HUES48 (cell line): ENCODE data around the gene OSBPL5.

Source experiments
- H3K27ac ChIP-seq: one replicate; pipeline ENCODE4 v1.7.0; 2013; ENCODE audit warnings: low read depth, low read length, inconsistent platforms
- H3K27me3 ChIP-seq: 2 replicates; pipeline ENCODE4 v1.6.1; 2013; ENCODE audit warnings: mild to moderate bottlenecking, low read length; ENCODE audit not compliant: control insufficient read depth, insufficient read depth
- H3K36me3 ChIP-seq: 2 replicates; pipeline ENCODE4 v1.6.1; 2013; ENCODE audit warnings: low read length; ENCODE audit not compliant: control insufficient read depth, insufficient read depth
- H3K4me1 ChIP-seq: 2 replicates; pipeline ENCODE4 v1.6.1; 2013; ENCODE audit warnings: mild to moderate bottlenecking, low read length; ENCODE audit not compliant: control insufficient read depth, insufficient read depth
- H3K4me3 ChIP-seq: 2 replicates; pipeline ENCODE4 v1.5.1; 2013; ENCODE audit warnings: mild to moderate bottlenecking, low read depth, low read length
- H3K9ac ChIP-seq: 2 replicates; pipeline ENCODE4 v1.6.1; 2013; ENCODE audit warnings: mild to moderate bottlenecking, low read depth, low read length, moderate library complexity
- H3K9me3 ChIP-seq: 2 replicates; pipeline ENCODE4 v1.6.1; 2013; ENCODE audit warnings: low read length; ENCODE audit not compliant: control insufficient read depth, insufficient read depth

The OSBPL5 gene

GRCh38 chr11:3099178-3099577 lies 65.9 kb downstream of the OSBPL5 start:
- no peak overlapping the region for H3K4me3 ChIP-seq
- H3K27me3 ChIP-seq, result no peaks in the 10 kb centered on the region
- H3K4me1 ChIP-seq, result 0 out of 2 replicates have a peak, but pooled peaks cover 3% of the 10 kb centered on the region
- H3K27ac ChIP-seq, result no peak overlapping the region
- no peak overlapping the region for H3K9ac ChIP-seq
- no peaks in the 10 kb centered on the region for H3K36me3 ChIP-seq
- H3K9me3 ChIP-seq, result no peaks in the 10 kb centered on the region

DNA sequence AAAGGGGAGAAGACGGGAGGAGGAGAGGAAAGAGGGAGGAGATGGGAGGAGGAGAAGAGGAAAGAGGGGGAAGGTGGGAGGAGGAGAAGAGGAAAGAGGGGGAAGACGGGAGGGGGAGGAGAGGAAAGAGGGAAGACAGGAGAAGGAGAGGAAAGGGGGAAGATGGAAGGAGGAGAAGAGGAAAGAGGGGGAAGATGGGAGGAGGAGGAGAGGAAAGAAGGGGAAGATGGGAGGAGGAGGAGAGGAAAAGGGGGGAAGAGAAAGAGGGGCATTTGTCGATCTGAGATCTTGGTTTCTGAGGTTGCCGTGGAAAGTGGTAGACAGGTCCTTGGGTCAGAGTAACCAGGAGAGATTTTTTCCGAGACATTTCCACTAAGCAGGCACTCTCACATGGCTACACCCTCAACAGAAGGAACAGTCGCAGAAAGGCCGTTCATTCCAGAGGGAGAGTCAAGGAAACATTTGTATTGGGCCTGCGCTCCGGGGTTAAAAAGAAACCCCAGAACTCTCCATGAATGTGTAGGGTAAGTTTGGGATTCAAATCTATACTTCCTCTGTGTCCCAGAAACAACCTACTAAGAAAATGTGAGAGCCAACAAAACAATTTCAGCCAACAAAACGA lies 68.1 kb downstream of the OSBPL5 start:
- Histone ChIP-seq H3K4me3 (no peak overlapping the region), H3K9ac (no peak overlapping the region), H3K27me3 (no peaks in the 10 kb centered on the region), H3K27ac (no peak overlapping the region), H3K4me1 (peaks cover 6% of the 10 kb centered on the region; the same call in 1 of the 2 replicates), H3K9me3 (no peaks in the 10 kb centered on the region), H3K36me3 (no peaks in the 10 kb centered on the region)

DNA sequence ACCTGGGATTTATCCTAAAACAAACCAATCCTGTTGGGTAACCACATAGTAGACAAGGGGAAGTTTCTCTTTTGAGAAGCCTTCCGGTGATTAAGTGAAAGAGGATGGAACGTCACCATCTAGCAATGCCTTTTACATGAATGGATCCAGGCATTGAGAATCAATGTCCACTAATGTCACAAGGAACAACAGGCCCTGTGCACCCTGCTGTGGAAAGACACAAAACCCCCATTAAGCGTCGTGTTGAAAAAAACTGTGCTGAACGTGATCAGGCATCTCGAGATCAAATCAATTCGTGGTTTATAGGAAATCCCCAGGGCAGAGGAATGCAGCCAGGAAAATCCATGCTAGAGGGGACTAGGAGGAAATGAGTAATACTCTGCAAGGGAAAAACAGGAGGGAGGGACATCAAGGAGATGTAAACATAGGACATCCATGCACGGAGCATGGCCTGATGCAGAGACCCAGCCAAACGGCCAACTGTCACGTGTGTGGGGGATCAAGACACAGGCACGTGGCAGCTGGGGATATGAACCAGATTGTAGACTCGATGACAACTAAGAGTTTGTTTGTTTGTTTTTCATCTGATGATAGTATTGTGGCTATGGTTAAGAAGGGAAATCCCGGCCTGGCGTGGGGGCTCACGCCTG lies 69.3 kb downstream of the OSBPL5 start:
- Histone ChIP-seq H3K9ac (no peak overlapping the region), H3K4me3 (no peak overlapping the region), H3K4me1 (peaks cover 7% of the 10 kb centered on the region; the same call in 1 of the 2 replicates), H3K27ac (peak overlapping the region; percentile 54), H3K27me3 (no peaks in the 10 kb centered on the region), H3K9me3 (no peaks in the 10 kb centered on the region), H3K36me3 (no peaks in the 10 kb centered on the region)

- Histone ChIP-seq H3K27ac (no peak overlapping the region), H3K9me3 (no peaks in the 10 kb centered on the region), H3K4me3 (no peak overlapping the region), H3K36me3 (no peaks in the 10 kb centered on the region), H3K27me3 (no peaks in the 10 kb centered on the region), H3K4me1 (peaks cover 7% of the 10 kb centered on the region; the same call in 1 of the 2 replicates), H3K9ac (no peak overlapping the region)
Measured at GRCh38 chr11:3094223-3094824, 70.8 kb downstream of the OSBPL5 start.

GRCh38 chr11:3093281-3094191 lies 71.6 kb downstream of the OSBPL5 start:
- no peaks in the 10 kb centered on the region for H3K27me3 ChIP-seq
- no peak overlapping the region for H3K4me3 ChIP-seq
- H3K9me3 ChIP-seq, result no peaks in the 10 kb centered on the region
- no peak overlapping the region for H3K9ac ChIP-seq
- H3K36me3 ChIP-seq, result no peaks in the 10 kb centered on the region
- H3K27ac ChIP-seq, result no peak overlapping the region
- H3K4me1 ChIP-seq, result peaks cover 7% of the 10 kb centered on the region; the same call in 1 of the 2 replicates

DNA sequence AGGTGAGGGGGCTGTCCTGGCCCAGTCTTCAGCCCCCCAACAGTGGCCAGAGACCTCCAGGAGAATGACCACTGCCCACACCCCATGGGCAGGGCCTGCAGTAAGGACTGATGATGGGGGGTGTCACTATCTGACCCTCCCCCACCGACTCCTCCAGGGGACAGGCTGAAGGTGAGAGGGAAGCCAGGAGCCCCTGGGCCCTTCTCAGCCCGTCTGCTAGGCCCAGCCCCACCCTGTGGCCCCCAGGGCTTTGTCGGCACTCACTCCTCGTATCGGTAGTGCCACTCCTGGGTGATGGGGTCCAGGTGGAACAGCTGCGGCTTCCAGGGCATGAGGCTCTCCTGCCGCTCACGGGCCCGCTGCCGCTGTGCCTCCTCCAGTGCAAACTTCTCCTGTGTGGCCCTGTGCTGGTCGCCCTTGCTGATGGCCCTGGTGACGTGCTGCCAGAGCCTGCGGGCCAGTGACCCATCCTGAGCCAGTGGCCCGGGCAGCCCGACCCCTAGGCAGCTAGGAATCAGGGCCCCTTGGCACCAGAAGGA lies 72.4 kb downstream of the OSBPL5 start:
- Histone ChIP-seq H3K27ac (no peak overlapping the region), H3K27me3 (no peaks in the 10 kb centered on the region), H3K9me3 (no peaks in the 10 kb centered on the region), H3K4me3 (no peak overlapping the region), H3K4me1 (peaks cover 7% of the 10 kb centered on the region; the same call in 1 of the 2 replicates), H3K36me3 (no peaks in the 10 kb centered on the region), H3K9ac (no peak overlapping the region)

GRCh38 chr11:3091846-3092602 lies 73.1 kb downstream of the OSBPL5 start:
- Histone ChIP-seq H3K27ac (no peak overlapping the region), H3K27me3 (no peaks in the 10 kb centered on the region), H3K9me3 (no peaks in the 10 kb centered on the region), H3K9ac (no peak overlapping the region), H3K4me3 (no peak overlapping the region), H3K36me3 (no peaks in the 10 kb centered on the region), H3K4me1 (peaks cover 7% of the 10 kb centered on the region; the same call in 1 of the 2 replicates)

DNA sequence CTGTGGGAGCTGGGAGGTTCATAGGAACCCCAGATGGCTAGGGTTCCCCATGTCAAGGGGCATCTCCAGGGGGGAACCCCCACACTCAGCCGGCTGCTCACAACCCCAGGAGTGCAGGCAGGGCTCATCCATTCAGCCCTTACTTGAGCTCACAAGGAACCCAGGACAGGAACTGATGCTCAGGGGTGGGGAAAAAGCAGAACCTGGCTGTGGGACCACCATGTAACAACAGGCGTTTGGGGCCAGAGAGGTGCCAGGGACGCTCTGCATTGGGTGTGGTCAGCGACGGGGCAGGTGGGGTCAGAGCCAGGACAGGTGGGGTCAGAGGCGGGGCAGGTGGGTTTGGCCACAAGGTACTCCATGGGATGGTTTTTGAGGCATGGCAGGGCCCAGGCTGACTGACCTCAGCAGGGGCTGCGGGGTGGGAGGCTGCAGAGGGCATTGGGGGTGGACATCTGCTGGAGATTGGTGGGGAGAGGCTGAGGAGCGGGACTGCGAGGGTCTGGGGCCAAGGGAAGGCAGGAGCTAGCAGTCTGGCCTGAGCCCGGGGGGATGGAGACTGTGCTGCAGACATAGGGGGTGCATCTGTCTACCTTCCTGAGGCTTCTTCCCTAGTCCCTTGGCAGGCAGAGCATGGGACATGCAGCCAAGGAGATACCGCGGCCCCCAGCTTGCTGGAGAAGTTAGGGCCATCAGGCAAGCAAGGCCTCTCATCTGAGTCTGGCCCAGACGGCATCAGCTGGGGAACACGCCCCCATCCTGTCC lies 73.8 kb downstream of the OSBPL5 start:
- no peak overlapping the region for H3K27ac ChIP-seq
- no peaks in the 10 kb centered on the region for H3K27me3 ChIP-seq
- no peak overlapping the region for H3K4me3 ChIP-seq
- H3K36me3 ChIP-seq, result no peaks in the 10 kb centered on the region
- H3K4me1 ChIP-seq, result peaks cover 7% of the 10 kb centered on the region; the same call in 1 of the 2 replicates
- no peaks in the 10 kb centered on the region for H3K9me3 ChIP-seq
- no peak overlapping the region for H3K9ac ChIP-seq

DNA sequence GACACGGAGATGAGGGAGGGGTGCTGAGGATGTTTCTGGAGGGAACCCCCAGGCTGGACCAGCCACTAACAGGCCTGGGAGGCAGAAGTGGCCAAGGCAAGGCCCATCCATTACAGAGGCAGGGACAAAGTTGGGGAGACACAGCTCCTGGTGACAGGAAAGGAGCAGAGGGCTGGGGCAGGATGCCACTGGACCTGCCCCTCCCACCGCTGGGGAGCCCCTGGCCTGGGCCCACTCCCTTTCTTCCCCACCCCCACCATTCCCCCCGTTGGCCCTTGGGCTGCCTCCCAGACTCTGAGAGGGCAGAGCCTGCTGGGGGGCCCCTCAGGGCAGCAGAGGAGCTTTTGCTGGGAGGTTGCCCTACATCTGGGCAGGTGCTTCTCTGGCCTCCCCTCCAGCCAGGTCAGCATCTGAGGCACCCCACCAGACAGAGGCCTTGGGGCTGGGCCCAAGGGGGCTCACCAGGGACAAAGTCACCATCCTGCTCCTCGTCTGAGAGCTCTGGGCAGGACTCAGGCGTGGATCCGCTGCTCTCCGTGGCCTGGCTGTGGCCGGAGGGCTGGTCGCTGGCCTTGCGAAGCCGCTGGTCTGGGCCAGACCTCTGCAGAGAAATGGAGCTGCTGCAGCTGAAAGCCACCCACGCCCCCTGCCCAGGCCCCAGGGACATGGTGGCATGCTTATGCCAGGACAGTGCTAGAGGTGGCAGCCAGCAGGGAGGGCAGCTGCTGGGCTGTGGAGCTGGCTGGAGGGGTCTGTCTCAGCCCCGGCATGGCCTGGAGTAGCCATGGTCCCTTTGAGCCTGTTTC lies 74.8 kb downstream of the OSBPL5 start:
- H3K9ac ChIP-seq, result no peak overlapping the region
- H3K9me3 ChIP-seq, result no peaks in the 10 kb centered on the region
- H3K4me3 ChIP-seq, result no peak overlapping the region
- H3K4me1 ChIP-seq, result peaks cover 6% of the 10 kb centered on the region; the same call in 1 of the 2 replicates
- no peaks in the 10 kb centered on the region for H3K36me3 ChIP-seq
- H3K27ac ChIP-seq, result no peak overlapping the region
- no peaks in the 10 kb centered on the region for H3K27me3 ChIP-seq
